ENCODE results near the gene OSMR. TPM values are rescaled to one million over a fixed set of nuclear protein-coding genes. Genes with fewer than 3 reads are reported as not detected.

Gene OSMR
- total and polyA plus RNA-seq, 9 of the 15 experiments (the other 6 are each of a cell fraction or from before 2014, with no cell fraction given): 0.18 to 1.7 (median 0.94) TPM

DNA sequence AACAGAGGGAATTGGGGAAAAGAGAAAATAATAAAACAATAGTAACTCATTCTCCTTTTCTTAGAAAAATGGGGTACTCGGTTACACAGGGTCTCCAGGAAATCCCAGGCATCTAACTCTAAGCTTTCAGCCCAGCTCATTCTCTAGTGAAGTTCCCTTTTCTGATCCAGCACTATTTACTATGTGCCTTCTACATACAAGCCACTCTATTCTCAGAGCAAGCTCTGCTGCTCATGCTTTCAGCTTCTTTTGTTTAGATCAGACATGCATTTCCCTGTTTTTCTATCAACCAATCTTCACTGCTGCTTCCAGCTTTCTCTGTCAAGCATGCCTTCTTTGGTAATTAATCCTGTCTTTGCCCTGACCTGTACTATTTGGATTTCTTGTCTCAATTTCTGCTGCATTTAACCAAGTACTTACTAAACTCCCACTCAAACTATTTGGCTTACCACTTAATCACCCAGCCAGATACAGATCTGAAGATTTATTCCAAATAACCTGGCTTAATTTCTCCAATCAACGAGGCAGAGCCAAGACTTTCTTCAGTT is 25.3 kb downstream of the OSMR start:
- Histone ChIP-seq H3K27me3 (ENCODE audit: control insufficient read depth in 2 of 2, insufficient read depth in 2 of 2, low read length in 2 of 2) (no peaks in the 10 kb centered on the region), H3K9ac (ENCODE audit: insufficient read depth in 1 of 2, low read depth in 2 of 2, low read length in 2 of 2) (no peak overlapping the region), H4K20me1 (replicated peaks; ENCODE audit: control insufficient read depth, insufficient read depth, low read length) (no peaks in the 10 kb centered on the region), H3K36me3 (ENCODE audit: control insufficient read depth, insufficient read depth, low read length) (no peaks in the 10 kb centered on the region), H3K79me2 (ENCODE audit: control insufficient read depth, insufficient read depth, low read length) (no peaks in the 10 kb centered on the region), H3K4me1 (replicated peaks in 1 of 2; ENCODE audit: control insufficient read depth in 2 of 2, insufficient read depth in 2 of 2, low read length in 2 of 2) (peaks cover 0 to 4% of the 10 kb centered on the region in 2 experiments; a peak in 2 of 5 replicates), H3K9me1 (ENCODE audit: control insufficient read depth, insufficient read depth, low read length) (no peaks in the 10 kb centered on the region), H3K4me3 (no peak overlapping the region), H3K9me3 (replicated peaks; ENCODE audit: control insufficient read depth, insufficient read depth, low read depth, low read length) (no peaks in the 10 kb centered on the region), H2AFZ (ENCODE audit: low read depth, low read length) (no peak overlapping the region), H3K4me2 (ENCODE audit: insufficient read depth, low read length) (no peak overlapping the region), H3K27ac (ENCODE audit: extremely low read depth, low read depth, low read length) (no peak overlapping the region)
- CTCF ChIA-PET (ENCODE audit: low intra/inter-chr PET ratio): no interaction called here
- no TSS peak for BruUV-seq (replicated peaks)
- FAIRE-seq: no peak
- in situ Hi-C loops (cut with MboI) (no loop called here), intact Hi-C loops (cut with micrococcal nuclease) (no loop called here)
- POLR2A ChIA-PET: interaction anchor here (1.0 kb wide), 1 partner anchor 10 kb away, joined by 3 read pairs; no protein-coding TSS in a partner anchor
- DNase-seq (ENCODE audit: extremely low read depth in 1 of 4, low spot score in 3 of 4): no peak
- ATAC-seq: peak; percentile 29; the same call in 2 of the 3 replicates
- WGBS (ENCODE audit: insufficient coverage, low coverage, missing lambda C conversion rate): 7% methylated on average over 2 of the region's 2 CpGs
- no peak for TF ChIP-seq KLF10 (CRISPR knock-in tag; IDR thresholded peaks at IDR 0.05)
- TF ChIP-seq SRF (CRISPR knock-in tag; IDR thresholded peaks at IDR 0.05): no peak
- TF ChIP-seq ZSCAN29 (IDR thresholded peaks at IDR 0.05): no peak
- TF ChIP-seq, protein P1, sequence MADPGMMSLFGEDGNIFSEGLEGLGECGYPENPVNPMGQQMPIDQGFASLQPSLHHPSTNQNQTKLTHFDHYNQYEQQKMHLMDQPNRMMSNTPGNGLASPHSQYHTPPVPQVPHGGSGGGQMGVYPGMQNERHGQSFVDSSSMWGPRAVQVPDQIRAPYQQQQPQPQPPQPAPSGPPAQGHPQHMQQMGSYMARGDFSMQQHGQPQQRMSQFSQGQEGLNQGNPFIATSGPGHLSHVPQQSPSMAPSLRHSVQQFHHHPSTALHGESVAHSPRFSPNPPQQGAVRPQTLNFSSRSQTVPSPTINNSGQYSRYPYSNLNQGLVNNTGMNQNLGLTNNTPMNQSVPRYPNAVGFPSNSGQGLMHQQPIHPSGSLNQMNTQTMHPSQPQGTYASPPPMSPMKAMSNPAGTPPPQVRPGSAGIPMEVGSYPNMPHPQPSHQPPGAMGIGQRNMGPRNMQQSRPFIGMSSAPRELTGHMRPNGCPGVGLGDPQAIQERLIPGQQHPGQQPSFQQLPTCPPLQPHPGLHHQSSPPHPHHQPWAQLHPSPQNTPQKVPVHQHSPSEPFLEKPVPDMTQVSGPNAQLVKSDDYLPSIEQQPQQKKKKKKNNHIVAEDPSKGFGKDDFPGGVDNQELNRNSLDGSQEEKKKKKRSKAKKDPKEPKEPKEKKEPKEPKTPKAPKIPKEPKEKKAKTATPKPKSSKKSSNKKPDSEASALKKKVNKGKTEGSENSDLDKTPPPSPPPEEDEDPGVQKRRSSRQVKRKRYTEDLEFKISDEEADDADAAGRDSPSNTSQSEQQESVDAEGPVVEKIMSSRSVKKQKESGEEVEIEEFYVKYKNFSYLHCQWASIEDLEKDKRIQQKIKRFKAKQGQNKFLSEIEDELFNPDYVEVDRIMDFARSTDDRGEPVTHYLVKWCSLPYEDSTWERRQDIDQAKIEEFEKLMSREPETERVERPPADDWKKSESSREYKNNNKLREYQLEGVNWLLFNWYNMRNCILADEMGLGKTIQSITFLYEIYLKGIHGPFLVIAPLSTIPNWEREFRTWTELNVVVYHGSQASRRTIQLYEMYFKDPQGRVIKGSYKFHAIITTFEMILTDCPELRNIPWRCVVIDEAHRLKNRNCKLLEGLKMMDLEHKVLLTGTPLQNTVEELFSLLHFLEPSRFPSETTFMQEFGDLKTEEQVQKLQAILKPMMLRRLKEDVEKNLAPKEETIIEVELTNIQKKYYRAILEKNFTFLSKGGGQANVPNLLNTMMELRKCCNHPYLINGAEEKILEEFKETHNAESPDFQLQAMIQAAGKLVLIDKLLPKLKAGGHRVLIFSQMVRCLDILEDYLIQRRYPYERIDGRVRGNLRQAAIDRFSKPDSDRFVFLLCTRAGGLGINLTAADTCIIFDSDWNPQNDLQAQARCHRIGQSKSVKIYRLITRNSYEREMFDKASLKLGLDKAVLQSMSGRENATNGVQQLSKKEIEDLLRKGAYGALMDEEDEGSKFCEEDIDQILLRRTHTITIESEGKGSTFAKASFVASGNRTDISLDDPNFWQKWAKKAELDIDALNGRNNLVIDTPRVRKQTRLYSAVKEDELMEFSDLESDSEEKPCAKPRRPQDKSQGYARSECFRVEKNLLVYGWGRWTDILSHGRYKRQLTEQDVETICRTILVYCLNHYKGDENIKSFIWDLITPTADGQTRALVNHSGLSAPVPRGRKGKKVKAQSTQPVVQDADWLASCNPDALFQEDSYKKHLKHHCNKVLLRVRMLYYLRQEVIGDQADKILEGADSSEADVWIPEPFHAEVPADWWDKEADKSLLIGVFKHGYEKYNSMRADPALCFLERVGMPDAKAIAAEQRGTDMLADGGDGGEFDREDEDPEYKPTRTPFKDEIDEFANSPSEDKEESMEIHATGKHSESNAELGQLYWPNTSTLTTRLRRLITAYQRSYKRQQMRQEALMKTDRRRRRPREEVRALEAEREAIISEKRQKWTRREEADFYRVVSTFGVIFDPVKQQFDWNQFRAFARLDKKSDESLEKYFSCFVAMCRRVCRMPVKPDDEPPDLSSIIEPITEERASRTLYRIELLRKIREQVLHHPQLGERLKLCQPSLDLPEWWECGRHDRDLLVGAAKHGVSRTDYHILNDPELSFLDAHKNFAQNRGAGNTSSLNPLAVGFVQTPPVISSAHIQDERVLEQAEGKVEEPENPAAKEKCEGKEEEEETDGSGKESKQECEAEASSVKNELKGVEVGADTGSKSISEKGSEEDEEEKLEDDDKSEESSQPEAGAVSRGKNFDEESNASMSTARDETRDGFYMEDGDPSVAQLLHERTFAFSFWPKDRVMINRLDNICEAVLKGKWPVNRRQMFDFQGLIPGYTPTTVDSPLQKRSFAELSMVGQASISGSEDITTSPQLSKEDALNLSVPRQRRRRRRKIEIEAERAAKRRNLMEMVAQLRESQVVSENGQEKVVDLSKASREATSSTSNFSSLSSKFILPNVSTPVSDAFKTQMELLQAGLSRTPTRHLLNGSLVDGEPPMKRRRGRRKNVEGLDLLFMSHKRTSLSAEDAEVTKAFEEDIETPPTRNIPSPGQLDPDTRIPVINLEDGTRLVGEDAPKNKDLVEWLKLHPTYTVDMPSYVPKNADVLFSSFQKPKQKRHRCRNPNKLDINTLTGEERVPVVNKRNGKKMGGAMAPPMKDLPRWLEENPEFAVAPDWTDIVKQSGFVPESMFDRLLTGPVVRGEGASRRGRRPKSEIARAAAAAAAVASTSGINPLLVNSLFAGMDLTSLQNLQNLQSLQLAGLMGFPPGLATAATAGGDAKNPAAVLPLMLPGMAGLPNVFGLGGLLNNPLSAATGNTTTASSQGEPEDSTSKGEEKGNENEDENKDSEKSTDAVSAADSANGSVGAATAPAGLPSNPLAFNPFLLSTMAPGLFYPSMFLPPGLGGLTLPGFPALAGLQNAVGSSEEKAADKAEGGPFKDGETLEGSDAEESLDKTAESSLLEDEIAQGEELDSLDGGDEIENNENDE (IDR thresholded peaks at IDR 0.05; ENCODE audit: low read depth, low read length): no peak
- no peak for TF ChIP-seq ZNF75A (CRISPR knock-in tag; IDR thresholded peaks at IDR 0.05)
- no peak for TF ChIP-seq KAT8 (IDR thresholded peaks at IDR 0.05; ENCODE audit: low read depth)
- TF ChIP-seq POLR3G (IDR thresholded peaks at IDR 0.05; ENCODE audit: extremely low read depth, insufficient read length, insufficient replicate concordance): no peak
- no peak for TF ChIP-seq ZNF311 (CRISPR knock-in tag; IDR thresholded peaks at IDR 0.05)
- no peak for TF ChIP-seq HNRNPH1 (optimal IDR thresholded peaks at IDR 0.05; ENCODE audit: low read depth, low read length)
- TF ChIP-seq KHSRP (IDR thresholded peaks at IDR 0.05): no peak
- TF ChIP-seq MEF2A (IDR thresholded peaks at IDR 0.05; ENCODE audit: control insufficient read depth, low read depth, low read length): no peak
- TF ChIP-seq TCFL5 (CRISPR knock-in tag; conservative IDR thresholded peaks at IDR 0.05): no peak
- TF ChIP-seq ZNF124 (CRISPR knock-in tag; IDR thresholded peaks at IDR 0.05): no peak
- no peak for TF ChIP-seq MAFG (tag; conservative IDR thresholded peaks at IDR 0.05)
